Measurements from ENCODE around the gene NFS1.

GRCh38 chr20:35716330-35716729 is 17.2 kb upstream of the NFS1 start:
- TF ChIP-seq CTCF (IDR thresholded peaks at IDR 0.05) (no peak), EZH2 (IDR thresholded peaks at IDR 0.05; ENCODE audit: borderline replicate concordance, insufficient read depth, low read depth, low read length, poor library complexity, severe bottlenecking) (no peak)
